GM18499 (cell line): ENCODE measurements around the gene STOM.

Experiments used
- ATAC-seq: cut with Tn5 transposase; IDR thresholded peaks from one replicate; pipeline ENCODE4 v1.9.1; 2021; ENCODE audit warnings: moderate number of reproducible peaks; ENCODE audit not compliant: insufficient read depth, unreplicated experiment

The STOM gene

GRCh38 chr9:121350993-121351561 lies 19.0 kb downstream of the STOM start:
- no peak for ATAC-seq

GRCh38 chr9:121350036-121350435 lies 20.0 kb downstream of the STOM start:
- no peak for ATAC-seq

GRCh38 chr9:121349009-121349408 lies 21.0 kb downstream of the STOM start:
- ATAC-seq = no peak

- no peak for ATAC-seq
Observed at GRCh38 chr9:121348221-121348620, 21.8 kb downstream of the STOM start.

GRCh38 chr9:121345070-121345469 lies 25.0 kb downstream of the STOM start:
- no peak for ATAC-seq

GRCh38 chr9:121344184-121344583 lies 25.9 kb downstream of the STOM start:
- no peak for ATAC-seq

GRCh38 chr9:121340676-121341392 lies 29.2 kb downstream of the STOM start:
- ATAC-seq = peak; percentile 84

- no peak for ATAC-seq
Observed at GRCh38 chr9:121339437-121339836, 30.6 kb downstream of the STOM start.

GRCh38 chr9:121336665-121337064 lies 33.4 kb downstream of the STOM start:
- no peak for ATAC-seq

GRCh38 chr9:121333950-121334773 lies 35.9 kb downstream of the STOM start:
- no peak for ATAC-seq

- ATAC-seq = no peak
Observed at GRCh38 chr9:121331992-121332685, 37.9 kb downstream of the STOM start.

- ATAC-seq = no peak
Observed at GRCh38 chr9:121331549-121331948, 38.5 kb downstream of the STOM start.

- ATAC-seq = no peak
Observed at GRCh38 chr9:121328876-121329681, 41.0 kb downstream of the STOM start.

GRCh38 chr9:121328476-121328875 lies 41.6 kb downstream of the STOM start:
- ATAC-seq = no peak

- no peak for ATAC-seq
Observed at GRCh38 chr9:121326901-121327613, 43.0 kb downstream of the STOM start.

- ATAC-seq = no peak
Observed at GRCh38 chr9:121326130-121326838, 43.8 kb downstream of the STOM start.

GRCh38 chr9:121325387-121325786 lies 44.7 kb downstream of the STOM start:
- ATAC-seq = no peak

- ATAC-seq = no peak
Observed at GRCh38 chr9:121324755-121325154, 45.3 kb downstream of the STOM start.

GRCh38 chr9:121324316-121324715 lies 45.7 kb downstream of the STOM start:
- ATAC-seq = no peak
